ENCODE results near the gene AARS1. TPM values are rescaled to one million over a fixed set of nuclear protein-coding genes. Genes with fewer than 3 reads are reported as not detected.
"Not testable (repeated sequence)": the region's sequence is repeated elsewhere in the genome, so short reads cannot be mapped to it uniquely, and the experiment has no call there.

Gene AARS1
- 119 TPM for polyA plus RNA-seq (2012; ENCODE audit: insufficient read depth, insufficient read length)

DNA sequence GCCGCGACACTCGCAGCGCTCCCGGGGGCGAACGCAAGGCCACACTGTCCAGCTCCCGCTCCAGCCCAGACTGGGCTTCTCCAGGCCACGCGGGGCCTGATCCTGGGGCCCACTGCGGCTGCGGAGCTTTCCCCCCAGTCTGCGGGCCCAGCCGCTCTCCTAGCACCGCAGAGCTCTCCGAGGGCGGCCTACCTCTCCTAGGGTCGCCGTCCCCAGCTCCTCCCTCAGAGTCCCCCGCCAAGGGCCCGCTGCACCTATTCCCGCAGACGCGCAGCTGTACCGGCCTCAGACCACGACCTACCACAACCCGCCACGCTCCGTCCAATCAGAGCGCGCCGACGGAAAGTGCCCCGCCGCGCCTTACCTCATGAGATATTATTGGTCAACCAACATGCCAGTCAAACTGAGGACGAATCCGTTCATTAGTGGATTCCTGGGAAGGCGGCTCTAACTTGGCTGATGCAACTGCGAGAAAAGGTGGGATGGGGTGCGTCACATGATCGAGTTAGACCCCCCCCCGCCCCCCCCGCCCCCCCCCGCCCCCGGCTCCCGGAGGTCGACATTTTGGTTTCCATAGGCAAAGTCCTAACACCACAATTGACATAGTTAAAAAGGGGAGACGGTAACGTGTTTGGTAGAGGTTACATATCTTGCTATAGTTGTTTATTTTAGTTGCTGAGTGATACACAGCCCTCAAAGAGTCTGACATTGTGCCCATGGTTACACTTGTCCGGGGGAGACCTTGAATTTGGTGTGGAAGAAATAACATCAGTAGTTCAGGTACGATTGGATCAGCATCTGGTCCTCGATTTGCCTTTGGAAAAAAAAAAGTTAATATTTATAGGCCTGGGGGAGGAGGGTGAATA lies at the start of gene AARS1:
Gene AARS1 (minus strand): TSS at position 278 of the 866 bp plus-strand sequence. CDS start 6,743 bp downstream, outside the sequence.
- DNase-seq (ENCODE audit: low read depth, low spot score) = peak; percentile 100
- peak within 1 kb of the TSS; percentile 93 for H3K4me3 ChIP-seq (ENCODE audit: low read length)

GRCh38 chr16:70337814-70338213 lies 48.5 kb upstream of the AARS1 start:
- DNase-seq (ENCODE audit: low read depth, low spot score) = no peak

GRCh38 chr16:70332728-70333127 lies 43.4 kb upstream of the AARS1 start:
- DNase-seq (ENCODE audit: low read depth, low spot score); H3K4me3 ChIP-seq (ENCODE audit: low read length): not testable (repeated sequence)

More at GRCh38 chr16:70337814-70338213, 48.5 kb upstream of the AARS1 start:
- no peak overlapping the region for H3K4me3 ChIP-seq (ENCODE audit: low read length)

GRCh38 chr16:70331588-70332358 lies 42.5 kb upstream of the AARS1 start:
- no peak for DNase-seq (ENCODE audit: low read depth, low spot score)
- H3K4me3 ChIP-seq (ENCODE audit: low read length) = no peak overlapping the region

DNA sequence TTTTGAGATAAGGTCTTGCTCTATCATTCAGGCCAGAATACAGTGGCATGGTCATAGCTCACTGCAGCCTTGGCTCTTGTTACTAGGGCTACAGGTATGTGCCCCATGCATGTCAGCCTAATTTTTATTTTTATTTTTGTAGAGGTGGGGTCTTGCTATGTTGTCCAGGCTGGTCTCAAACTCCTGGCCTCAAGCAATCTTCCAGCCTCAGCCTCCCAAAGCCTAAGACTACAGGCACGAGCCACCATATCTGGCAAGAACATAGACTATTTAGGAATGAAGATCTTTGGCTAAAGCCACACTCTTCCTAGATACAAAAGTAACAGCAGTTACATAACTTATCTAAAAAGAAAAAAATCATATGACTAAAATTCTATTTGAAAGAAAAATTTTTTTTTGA lies 41.8 kb upstream of the AARS1 start:
- no peak for DNase-seq (ENCODE audit: low read depth, low spot score)
- H3K4me3 ChIP-seq (ENCODE audit: low read length) = no peak overlapping the region

DNA sequence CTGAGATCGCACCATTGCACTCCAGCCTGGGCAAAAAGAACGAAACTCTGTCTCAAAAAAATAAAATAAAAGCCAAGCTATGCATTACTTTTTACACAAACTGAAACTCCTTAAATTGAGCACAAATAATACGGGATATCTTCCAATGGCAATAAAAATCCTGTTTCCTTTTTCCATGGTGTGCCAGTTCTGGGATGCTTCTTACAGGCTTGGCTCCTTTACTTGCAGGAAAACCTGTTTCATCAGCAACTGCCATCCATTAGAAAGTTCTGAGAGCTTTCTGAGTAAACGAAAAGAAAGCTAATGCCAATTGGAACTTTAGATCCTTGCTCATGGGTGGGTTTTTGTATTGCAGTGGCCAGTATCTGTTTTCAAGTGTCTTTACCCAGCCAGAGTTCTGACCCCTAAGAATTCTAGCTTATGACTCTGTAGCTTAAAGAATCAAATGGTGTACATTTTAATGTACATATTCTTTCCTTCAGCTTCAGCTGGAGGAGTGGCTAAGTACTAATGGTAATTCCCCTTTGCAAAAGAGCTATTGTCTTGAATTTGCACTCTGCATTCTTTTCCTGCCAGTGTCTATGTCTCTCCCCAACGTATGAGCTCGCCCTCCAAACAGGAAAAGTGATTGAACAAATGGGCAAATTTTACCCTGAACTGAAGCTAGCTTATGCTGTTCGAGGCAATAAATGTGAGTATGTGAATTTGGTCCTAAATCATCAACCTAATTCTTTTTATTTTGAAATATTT lies 35.9 kb upstream of the AARS1 start:
- DNase-seq (ENCODE audit: low read depth, low spot score) = no peak
- H3K4me3 ChIP-seq (ENCODE audit: low read length) = no peak overlapping the region

DNA sequence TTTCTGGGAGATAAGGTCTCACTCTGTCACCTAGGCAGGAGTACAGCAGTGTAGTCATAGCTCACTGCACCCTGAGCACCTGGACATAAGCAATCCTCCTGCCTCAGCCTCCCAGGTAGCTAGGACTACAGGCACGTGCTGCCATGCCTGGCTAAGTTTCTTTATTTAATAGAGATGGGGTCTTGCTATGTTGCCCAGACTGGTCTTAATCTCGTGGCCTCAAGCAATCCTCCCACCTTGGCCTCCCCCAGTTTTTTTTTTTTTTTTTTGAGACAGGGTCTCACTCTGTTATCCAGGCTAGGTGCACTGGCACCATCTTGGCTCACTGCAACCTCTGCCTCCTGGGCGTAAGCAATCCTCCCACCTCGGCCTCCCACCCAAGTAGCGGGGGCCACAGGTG lies 30.8 kb upstream of the AARS1 start:
- DNase-seq (ENCODE audit: low read depth, low spot score) = no peak

GRCh38 chr16:70307726-70308125 lies 18.4 kb upstream of the AARS1 start:
- not testable (repeated sequence) for DNase-seq (ENCODE audit: low read depth, low spot score); H3K4me3 ChIP-seq (ENCODE audit: low read length)

More for the DNA sequence above, 30.8 kb upstream of the AARS1 start:
- no peak overlapping the region for H3K4me3 ChIP-seq (ENCODE audit: low read length)

DNA sequence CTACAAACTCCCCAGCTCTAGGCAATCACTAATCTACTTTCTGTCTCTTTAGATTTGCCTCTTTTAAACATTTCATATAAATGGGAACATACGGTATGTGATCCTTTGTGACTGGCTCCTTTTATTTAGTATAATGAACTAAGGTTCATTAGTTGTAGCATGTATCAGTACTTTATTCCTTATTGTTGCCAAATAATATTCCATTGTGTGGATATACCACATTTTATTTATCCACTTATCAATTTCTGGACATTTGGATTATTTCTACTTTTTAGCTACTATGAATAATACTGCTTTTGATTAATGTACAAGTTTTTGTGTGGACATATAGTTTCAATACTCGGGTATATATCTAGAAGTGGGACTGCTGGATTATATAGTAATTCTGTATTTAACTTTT lies 17.6 kb upstream of the AARS1 start:
- DNase-seq (ENCODE audit: low read depth, low spot score) = no peak
- H3K4me3 ChIP-seq (ENCODE audit: low read length) = no peak overlapping the region

- H3K4me3 ChIP-seq (ENCODE audit: low read length) = no peak overlapping the region
- DNase-seq (ENCODE audit: low read depth, low spot score) = no peak
These were observed 15.7 kb upstream of the AARS1 start for GRCh38 chr16:70304892-70305448.

- no peak for DNase-seq (ENCODE audit: low read depth, low spot score)
- H3K4me3 ChIP-seq (ENCODE audit: low read length) = no peak overlapping the region
These were observed 13.4 kb upstream of the AARS1 start for GRCh38 chr16:70302745-70303144.

DNA sequence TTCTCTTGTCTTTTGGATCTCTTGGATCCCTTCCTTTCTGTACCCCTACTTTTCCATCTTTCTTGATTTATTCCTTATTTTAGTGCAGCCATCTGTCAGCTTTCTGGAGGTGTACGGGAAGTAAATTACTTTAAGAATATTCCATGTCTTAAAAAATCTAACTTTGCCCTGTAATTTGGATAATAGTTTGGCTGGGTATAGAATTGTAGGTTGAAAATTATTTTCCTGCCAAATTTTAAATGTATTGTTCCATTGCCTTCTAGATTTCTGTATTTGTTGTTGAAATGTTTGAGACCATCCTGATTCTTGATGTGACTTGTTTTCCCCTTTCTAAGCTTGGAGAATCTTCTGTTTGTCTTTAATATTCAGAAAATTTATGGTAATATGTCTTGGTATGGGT lies 11.8 kb upstream of the AARS1 start:
- H3K4me3 ChIP-seq (ENCODE audit: low read length) = no peak overlapping the region
- DNase-seq (ENCODE audit: low read depth, low spot score) = no peak

GRCh38 chr16:70298988-70299938 lies 10.0 kb upstream of the AARS1 start, which contains the start of gene DDX19B:
TSS of gene DDX19B (plus strand) at chr16:70299186. CDS start at chr16:70299298, 112 bp downstream.
- no peak for DNase-seq (ENCODE audit: low read depth, low spot score)
- H3K4me3 ChIP-seq (ENCODE audit: low read length) = no peak within 1 kb of the TSS

DNA sequence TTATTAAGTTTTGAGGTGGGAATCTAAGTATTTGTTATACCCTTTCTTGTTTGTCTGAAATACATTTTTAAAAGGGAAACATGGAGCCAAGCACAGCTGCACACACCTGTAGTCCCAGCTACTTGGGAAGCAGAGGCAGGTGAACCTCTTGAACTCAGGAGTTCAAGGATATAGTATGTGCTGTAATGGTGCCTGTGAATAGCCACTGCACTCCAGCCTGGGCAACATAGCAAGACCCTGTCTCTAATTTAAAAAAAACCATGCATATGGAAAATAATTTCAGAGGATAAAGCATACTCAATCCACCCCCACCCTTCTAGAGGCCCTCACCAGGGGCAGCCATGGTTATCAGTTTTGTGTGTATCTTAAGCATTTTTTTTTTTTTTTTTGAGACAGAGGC lies 6.3 kb upstream of the AARS1 start:
- no peak overlapping the region for H3K4me3 ChIP-seq (ENCODE audit: low read length)
- DNase-seq (ENCODE audit: low read depth, low spot score) = no peak

- no peak overlapping the region for H3K4me3 ChIP-seq (ENCODE audit: low read length)
- no peak for DNase-seq (ENCODE audit: low read depth, low spot score)
These were observed 5.2 kb upstream of the AARS1 start for GRCh38 chr16:70294385-70295025.

DNA sequence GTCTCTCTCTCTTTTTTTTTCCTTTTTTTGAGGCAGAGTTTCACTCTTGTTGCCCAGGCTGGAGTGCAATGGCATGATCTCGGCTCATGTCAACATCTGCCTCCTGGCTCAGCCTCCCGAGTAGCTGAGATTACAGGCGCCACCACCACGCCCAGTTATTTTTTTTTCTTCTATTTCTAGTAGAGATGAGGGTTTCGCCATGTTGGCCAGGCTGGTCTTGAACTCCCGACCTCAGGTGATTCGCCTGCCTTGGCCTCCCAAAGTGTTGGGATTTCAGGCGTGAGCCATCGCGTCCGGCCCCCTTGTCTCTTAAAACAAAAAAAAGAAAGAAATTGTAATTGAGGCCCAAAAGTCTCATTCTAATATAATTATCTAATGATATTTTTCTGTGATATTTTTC lies 2.8 kb upstream of the AARS1 start:
- not testable (repeated sequence) for DNase-seq (ENCODE audit: low read depth, low spot score)

GRCh38 chr16:70290949-70291519 lies 1.7 kb upstream of the AARS1 start:
- no peak overlapping the region for H3K4me3 ChIP-seq (ENCODE audit: low read length)
- DNase-seq (ENCODE audit: low read depth, low spot score) = no peak

More for the DNA sequence above, 2.8 kb upstream of the AARS1 start:
- H3K4me3 ChIP-seq (ENCODE audit: low read length) = not testable (repeated sequence)

Data from Jurkat, Clone E6-1 (cell line).